Measurements from ENCODE around the gene CRTAC1.

The CRTAC1 gene

DNA sequence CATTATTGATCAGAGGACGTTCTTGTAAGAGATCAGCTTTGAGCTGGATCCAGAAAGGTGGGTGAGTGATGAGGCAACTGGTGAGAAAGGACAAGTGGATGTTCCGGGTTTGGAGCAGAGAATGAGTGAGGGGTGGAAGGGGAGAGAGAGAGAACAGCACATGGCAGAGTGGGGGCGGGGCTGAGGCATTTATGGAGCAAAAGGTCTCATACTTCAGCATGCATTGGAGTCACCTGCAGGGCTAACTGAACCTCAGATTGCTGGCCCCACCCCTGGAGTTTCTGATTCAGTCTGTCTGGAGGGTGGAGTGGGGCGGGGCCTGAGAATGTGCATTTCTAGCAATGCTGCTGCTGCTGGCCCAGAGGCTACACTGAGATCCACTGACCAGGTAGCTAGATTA, 109.6 kb downstream of the CRTAC1 start:
- DNase-seq: no peak

DNA sequence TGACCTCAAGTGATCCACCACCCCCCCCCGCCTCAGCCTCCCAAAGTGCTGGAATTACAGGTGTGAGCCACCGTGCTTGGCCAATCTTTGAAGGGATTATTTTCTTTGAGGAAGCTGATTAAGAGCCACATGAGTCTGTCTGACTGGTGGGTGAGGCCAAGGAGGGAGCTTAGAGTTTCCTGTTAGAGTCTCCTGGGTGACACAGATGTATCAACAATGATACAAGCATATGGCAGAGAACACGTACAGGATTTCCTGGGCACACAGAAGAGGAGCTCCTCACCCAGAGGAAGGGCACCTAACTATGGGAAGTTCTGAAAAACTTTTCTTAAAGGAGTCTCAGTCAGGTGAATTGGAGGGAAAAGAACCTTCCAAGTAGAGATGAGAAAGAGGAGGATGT, 111.4 kb downstream of the CRTAC1 start:
- DNase-seq: no peak

DNA sequence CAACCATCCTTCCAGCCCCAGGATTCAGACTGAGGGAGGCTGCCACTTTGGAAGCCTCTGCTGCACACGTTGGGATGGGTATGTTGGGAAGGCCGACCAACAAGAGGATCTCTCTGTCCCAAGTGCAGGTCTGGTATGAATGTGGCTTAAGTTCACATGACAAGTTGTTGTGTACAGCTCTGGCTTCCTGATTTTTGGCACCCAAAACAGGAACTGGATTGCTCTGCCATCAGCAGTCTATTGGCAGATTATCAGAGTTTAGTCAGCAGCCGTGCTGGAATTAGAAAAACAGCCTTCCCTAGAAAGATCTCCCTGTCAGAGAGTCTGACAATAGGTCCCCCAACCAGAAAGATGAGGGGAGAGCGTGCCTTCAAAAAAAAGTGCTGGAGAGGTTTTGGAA, 113.8 kb downstream of the CRTAC1 start:
- no peak for DNase-seq

DNA sequence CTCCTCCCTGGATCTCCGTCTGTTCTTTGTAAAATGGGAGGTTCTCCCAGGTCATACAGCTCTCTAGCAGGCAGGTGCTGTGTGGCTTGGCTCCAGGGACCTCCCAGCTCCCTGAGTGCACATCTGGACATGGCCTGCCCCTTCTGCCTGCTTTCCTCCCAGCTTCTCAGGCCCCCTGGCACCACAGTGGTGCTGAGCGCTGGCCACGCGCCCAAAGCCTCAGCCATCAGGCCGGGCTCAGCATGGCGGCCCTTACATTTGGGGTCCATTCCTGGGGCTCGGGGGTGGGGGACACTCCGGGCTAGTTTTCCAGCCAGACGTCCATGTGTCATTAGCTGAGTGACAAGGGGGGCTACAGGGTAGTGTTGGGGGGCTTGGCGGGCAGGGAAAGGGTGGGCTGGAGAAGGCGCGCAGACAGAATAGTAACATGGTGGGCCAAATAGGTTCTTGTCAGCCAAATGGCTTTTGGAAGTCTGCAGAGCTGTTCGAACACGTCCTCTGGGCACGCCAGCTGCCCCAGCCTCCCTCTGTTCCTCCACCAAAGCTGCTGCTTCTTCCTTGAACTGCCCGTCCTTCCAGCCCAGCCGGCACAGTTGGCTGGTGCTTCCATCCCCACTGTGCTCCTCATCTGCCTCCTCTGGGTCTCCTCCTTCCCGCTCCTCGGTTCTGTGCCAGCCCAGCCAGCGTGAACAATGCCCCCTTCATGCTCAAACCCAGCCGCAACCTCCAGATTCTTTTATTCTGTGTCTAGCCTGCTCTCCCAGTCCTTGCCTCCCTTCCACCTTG, 114.9 kb downstream of the CRTAC1 start:
- DNase-seq: no peak

DNA sequence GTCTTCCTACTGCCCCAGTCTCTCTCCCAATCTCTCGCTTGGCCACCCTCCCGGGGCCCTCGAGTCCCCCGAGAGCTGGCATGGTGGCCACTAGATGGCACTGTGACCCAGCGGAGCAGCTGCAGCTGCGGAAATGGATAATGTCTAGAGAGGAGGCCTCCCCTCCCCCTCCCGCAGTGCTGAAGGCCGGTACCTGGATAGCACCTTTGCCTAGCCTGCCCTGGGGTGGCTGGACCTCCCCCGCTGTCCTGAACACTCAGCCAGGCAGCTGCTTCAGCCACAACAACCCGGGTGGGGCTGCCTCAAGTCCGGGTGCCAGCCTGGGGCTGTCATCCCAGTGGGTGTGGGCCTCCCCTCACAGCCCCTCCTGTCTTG, 115.6 kb downstream of the CRTAC1 start:
- DNase-seq: peak; percentile 34

DNA sequence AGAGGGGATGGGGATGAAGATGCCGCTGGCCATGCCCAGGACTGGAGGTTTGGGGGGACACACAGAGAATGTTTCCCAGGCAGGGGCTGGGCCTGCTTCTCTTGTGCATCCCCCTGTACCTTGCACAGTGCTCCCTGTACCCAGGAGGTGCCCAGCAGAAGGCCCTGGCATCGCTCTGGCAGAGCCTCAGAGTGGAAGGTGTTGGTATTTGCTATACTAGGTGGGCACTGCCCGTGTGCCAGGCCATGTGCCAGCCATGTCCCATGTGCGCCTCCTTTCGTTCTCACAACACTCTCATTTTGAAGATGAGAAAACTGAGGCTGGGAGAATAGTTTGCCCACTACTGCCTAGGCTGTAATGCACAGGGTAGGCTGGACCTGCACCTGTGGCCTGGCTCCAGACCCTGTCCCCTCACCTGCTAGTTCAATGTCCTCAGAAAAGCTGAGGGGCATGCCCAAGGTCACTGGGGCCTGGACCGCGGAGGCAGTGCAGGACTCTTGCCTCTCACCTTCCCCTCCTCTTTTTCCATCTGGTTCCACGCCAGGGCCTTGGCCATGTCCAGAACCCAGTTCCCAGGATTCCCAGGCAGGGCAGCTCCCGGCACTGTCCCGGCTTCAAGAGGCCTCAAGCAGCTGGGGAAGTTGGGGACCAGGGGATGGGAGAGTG, 116.1 kb downstream of the CRTAC1 start:
- DNase-seq: no peak

DNA sequence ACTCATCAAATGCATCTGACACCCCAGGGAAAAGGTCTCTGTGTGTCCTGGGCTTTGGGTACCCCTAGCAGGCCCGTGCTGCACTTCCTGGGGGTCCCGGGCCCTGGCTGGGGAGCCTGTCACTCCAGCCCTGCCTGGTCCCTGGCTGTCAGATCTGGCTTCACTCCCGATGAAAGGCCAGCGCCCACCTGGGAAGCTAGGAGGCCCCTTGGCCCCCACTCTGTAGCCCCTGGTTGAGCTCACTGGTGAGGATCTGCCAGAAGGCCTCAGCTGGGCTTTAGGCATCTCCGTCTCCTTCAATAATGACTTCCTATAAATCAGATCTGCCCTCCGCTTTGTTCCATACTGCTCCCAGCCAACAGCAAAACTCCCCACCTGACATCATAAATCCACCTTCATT, 116.8 kb downstream of the CRTAC1 start:
- DNase-seq: no peak

DNA sequence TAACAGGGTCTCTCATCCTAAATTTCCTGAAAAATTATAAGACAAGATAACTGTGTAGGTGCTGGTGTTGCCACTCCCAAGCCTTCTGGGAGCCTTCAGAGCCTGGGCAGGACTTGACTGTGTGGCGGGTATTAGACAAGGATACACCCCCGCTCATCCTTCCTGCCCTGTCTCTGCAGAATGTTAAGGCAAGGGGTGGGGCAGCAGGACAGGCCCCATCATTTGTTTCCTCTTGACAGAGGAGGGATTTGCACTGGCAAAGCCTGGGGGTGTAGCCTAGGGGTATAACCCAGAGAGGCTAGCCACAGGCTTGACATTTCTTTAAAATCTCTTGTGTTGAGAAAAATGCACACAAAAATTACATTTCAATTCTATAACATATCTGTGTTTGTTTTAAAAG, 117.2 kb downstream of the CRTAC1 start:
- no peak for DNase-seq

DNA sequence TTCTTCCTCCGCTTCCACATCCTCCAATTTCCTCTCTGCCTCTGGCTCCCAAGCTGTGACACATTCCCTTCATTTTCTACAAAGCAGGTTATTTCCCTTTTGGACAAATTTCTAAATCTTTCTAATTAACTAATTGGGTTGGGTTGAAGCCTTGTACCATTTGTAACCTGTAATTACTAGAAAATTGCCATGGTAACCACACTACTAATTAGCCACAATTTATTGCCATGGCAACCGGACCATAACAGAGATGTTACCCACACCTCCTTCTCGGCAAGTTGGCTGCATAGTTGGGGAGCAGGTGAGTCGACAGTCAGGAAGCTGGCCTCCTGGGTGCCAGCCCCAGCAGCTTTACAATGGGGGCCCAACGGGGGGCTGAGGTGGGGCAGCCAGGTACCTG, 119.2 kb downstream of the CRTAC1 start:
- no peak for DNase-seq

DNA sequence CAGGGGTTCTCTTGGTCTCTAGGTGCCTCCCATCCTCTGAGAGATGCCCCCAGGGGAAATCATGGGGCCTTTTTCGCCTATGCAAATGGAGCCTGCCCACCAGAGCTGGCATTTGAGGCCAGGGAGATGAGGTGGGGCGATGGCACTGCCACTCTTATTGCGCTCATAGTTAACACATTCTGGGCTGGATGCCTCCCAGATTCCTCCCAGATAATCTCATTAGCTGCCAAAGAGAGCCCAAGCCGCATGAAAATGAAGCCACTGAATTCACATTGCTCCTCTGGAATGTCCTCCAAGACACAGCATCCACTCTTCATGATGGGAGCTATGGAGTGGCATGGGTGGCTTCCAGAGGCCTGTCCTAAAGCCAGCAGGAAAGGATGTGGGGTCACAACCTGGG, 119.8 kb downstream of the CRTAC1 start:
- no peak for DNase-seq

DNA sequence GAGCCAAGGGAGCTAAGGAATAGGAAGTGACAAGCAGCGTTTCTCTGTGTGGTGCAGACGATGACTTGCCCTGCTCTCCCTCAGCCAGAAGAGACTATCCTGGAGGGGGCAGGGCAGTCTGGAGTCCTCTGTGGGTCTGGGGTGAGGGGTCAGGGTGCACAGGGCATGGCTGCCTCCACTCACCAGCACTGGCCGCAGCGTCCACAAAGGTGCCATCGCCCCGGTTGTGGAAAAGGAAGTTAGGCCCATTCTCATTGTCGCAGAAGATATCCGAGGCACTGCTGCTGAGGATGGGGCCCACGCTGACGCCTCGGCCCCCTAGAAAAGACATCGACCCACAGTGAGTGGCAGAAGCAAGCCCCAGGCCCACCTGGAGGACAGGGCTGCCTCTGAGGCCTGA, 122.6 kb downstream of the CRTAC1 start:
- DNase-seq: no peak

DNA sequence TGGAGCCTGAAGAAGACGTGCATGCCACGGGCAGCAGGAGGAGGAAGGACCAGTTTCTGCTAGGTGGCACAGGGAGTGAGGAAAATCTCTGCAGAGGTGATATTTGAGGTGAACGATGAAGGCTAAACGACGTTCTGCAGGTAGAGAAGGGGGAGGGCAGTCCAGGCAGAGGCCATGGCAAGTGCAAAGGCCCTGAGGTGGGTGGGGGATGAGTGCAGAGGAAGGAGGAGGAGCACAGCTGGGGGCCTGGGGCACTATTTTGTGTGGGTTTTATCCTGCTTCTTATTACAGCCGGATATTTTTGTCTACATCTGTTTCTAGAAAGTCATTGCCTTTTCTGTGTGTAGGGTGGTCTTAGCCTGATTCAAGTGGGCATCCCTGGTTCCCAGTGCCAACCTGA, 123.2 kb downstream of the CRTAC1 start:
- DNase-seq: no peak

DNA sequence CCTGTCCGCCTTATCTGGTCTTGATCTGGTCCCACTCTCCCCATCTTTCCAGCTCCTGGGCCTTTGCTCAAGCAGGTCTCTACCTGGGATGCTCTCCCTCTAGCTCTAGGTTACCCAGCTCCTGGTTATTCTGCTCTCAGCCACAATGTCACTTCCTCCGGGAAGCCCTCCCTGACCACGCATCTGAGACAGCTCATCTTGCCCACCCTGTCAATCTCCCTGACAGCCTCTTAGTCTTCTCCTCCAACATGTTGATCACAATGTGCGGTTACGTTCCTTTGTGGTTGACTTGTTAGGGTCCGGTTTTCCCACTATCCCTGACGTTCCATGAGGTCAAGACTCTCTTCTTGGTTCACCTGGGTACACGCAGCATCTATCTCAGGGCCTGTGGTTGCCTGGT, 125.1 kb downstream of the CRTAC1 start:
- no peak for DNase-seq

DNA sequence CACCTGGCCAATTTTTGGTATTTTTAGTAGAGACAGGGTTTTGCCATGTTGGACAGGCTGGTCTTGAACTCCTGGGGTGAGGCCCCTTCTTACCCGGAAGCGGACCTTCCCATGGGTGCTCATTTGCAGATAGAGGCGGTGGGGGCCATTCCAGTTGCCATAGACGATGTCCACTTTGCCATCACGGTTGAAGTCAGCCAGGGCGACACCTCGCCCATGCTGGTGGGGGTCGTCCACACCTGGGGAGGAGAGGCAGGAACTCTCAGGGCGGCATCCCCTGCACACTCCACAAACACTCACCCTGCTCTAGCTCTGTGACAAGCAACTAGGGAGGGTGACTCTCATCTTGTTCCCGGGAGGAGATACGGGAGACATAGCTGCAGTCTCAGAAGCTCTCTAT, 125.8 kb downstream of the CRTAC1 start:
- no peak for DNase-seq

DNA sequence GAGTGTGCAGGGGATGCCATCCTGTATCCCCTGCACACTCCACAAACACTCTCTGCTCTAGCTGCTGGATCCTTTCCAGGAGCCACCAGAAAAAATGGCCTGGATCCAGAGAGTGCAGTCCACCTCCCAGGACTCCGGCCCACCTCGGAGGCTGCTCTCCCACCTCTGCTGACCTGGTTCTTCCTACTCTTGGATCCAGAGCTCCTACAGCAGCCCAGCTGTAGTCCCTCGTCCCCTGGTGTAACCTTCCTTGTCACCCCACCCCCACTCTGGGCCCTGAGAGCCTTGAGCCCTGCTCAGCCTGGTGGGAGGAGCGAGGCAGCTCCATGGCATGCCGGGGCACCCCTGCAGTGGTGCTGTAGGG, 126.4 kb downstream of the CRTAC1 start:
- DNase-seq: peak; percentile 51

DNA sequence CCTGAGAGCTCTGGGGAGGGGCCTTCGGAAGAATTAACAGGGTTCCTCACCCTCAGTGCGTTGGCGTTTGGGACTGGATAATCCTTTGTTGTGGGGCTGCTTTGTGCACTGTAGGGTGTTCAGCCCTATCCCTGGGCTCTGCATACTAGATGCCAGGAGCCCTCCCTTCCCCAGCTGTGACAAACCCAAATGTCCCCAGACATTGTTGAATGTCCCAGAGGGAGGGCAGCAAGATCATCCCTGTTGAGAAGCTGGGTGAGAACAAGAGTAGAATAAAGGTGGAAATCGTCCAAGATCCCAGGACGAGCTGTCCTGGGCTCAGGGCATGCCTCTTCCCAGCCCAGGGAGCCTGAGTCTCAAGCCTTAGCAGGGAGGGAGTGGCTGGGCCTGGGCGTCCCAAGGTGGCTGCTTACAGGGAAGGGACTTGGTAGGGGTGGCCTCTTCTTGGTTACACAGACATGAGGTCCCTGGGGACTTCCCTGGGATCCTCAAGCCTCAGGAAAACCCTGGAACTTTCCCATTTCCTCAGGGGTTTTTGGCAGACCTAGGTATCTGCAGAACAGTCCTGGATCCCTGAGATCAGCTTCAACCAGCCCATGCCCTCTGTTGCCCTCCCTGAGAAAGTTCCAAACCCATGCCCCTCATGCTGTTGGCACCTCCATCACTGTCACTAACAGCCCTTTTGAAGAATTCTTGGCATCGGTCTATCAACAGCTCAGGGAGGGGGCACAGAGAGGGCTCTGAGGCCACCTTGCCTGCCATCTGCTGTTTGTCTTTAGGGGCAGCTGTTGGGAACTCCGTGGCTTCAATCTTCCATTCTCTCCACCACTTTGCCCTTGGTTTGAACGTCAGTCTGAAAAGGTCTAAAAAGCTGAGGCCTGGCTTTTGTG, 127.0 kb downstream of the CRTAC1 start:
- no peak for DNase-seq

DNA sequence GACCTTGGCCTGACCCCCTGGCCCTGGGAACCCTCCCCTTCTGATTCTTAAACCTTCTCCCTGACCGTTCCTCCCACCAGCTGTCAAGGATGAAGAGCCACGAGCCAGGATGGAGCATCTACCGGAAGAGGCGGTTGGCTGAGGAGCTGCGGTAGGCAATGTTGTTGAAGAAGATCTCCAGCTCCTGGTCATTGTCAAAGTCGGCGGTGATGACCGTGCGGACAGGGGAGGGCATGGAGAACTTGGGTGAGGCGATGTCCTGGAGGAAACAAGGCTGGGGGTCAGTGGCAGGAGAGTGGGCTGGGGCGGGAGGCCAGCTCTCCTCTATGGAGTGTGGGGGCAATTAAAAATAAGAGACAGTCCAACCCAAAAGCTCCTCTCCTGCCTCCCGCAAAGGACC, 129.0 kb downstream of the CRTAC1 start:
- no peak for DNase-seq

DNA sequence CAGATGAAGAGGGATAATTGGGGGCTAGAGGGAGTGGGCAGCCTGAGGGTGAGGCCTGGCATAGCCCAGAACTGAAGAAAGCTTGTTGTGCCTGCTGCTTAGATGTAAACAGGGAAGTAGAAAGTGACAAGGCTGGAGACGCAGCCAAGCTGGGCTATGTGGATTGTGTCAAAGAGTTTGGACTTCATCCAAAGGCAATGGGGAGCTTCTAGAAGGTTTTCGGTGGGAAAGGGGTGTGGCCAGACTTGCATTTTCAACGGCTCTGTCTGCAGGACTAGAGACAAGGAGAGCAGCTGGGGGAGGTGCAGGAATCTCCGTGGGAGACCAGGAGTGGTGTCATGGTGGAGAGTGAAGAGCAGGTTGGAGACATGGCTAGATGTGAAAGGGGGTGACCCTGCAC, 132.0 kb downstream of the CRTAC1 start:
- DNase-seq: peak; percentile 33

DNA sequence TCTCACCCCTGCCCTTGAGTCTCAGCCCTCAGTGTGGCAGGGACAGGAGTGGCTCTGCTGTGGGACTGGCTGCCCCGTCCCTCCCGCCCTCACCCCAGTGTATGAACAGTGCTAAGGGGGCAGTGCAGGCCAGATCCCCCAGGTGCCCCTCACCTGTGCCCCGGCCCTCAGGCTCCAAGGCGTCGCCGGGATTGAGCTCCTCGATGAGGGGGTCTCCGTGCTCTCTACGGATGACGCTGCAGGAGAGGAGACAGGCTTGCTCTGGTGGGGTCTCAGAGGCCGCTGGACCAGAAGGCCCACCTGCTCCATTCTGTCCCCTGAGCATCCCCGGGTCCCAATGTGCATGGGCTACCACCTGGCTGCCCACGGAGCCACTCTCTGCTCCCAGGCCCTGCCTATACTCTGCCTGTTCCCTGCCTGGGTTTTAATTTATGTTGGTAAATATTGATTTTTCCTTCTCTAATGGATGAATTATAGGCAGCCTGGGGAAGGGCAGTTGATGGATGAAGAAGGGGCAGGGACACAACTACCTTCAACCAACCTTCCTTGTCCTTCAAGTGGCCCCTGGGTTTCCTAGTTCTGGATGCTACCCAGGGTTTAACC, 133.6 kb downstream of the CRTAC1 start:
- no peak for DNase-seq

DNA sequence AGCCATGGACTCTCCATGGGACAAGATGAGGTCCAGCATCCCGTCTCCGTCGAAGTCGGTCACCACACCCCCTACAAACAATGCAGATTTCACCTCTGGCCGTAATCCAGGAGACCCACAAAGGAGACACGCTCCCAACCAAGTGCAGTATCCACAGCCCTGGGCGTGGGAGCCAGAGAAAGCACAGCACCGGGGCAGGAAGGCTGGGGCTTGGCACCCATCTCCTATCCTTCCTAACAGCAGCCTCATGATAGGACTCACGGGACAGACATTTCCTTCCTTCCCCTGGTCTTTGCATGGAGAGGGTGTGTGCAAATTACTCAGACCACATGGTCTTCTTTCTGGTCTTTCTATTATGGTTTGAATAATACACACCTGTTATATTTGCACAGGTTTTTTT, 134.5 kb downstream of the CRTAC1 start:
- no peak for DNase-seq

DNA sequence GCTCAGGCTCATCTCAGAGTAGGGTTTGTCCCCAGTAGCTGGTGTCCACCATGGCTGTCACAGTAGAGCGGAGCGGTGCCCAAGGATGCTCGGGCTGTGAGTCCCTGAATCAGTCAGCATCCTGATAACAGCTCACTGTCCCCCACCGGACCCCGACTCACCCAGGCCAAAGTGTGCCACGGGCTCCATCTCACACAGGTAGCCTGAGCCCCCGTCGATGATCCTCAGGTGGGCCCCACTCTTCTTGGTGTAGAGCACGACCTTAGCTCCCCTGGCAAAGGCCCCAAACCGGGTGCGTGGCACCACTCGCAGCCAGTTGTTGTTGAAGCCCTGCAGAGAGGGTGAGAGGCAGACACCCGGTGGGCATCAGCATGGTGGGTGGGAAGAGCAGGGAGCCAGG, 135.3 kb downstream of the CRTAC1 start:
- DNase-seq: no peak

DNA sequence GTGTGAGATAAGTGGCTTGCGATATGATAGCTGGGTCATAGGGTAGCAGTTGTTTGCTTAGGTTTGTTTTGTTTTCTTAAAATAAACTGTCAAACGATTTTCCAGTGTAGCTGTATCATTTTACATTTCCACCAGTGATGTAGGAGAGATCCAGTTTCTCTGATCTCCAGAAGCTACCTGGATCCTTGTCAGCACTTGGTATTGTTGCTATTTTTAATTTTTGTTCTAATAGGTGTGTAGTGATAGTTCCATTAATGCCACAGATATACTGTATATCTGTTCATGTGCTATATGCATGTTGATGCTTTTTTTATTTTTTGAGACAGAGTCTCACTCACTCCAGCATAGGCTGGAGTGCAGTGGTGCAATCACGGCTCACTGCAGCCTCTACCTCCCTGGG, 136.3 kb downstream of the CRTAC1 start:
- DNase-seq: no peak

DNA sequence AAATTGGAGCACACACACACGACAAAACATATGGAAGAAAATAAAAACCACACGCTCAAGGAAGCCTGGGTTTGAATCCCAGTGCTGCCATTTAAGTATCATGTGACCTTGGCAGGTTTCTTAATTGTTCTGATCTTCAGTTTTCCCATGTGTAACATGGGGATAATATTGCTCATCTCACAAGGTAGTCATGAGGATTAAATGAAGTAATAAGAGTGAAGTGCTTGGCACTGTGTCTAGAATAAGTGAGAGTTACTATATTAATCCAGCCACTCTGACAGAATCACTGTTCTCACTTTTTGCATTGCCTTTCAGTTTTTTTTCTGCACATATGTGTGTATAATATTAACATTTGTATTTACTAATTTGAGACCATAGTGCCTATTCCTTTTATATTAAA, 137.5 kb downstream of the CRTAC1 start:
- no peak for DNase-seq

DNA sequence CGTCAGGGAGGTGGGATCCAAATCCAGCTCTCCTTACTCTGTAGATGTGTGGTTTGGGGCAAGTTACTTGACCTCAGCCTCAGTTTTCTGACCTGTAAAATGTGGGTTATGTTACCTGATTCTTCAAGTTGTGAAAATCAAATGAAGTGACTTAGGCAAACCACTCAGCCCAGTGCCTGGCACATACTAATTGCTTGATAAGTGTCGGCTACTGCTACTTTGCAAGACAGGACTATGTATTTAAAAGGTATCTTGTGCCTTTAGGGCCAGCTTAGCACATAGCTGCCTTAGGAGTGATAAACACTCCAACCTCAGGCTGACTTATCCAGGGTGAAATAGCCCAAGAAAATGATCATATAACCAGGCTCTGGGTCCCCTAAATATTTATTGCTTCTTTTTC, 137.9 kb downstream of the CRTAC1 start:
- no peak for DNase-seq
